Measurements from ENCODE around the gene FBN1. TPM values are rescaled to one million over a fixed set of nuclear protein-coding genes. Genes with fewer than 3 reads are reported as not detected.

FBN1 gene
- total RNA-seq, 1 donor from 2014 or later, result 171 TPM

- DNase-seq (ENCODE audit: extremely low read depth, low read depth, low spot score), result no peak
These were observed 198.5 kb downstream of the FBN1 start for GRCh38 chr15:48447058-48447457.

- no peak for DNase-seq (ENCODE audit: extremely low read depth, low read depth, low spot score)
These were observed 203.5 kb downstream of the FBN1 start for GRCh38 chr15:48442011-48442410.

DNA sequence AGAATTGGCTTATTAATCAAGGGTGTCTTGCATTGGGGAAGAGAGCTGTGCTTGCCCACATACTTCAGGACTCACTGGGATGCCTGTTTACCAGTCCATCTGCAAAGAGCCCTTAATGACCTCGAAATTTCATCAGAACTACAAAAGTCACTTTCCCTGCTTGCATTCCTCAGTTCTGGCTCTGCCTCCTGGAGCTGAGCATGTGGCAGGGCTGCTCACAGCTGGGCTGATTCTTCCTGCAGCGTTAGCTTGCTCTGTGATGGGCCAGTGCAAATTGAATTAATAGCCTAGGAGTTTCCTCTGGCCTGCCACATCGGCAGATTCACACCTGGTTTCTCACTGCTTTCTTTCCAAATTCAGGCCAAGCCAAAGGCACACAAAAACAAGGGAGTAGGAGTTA, 205.4 kb downstream of the FBN1 start:
- DNase-seq (ENCODE audit: extremely low read depth, low read depth, low spot score), result no peak

DNA sequence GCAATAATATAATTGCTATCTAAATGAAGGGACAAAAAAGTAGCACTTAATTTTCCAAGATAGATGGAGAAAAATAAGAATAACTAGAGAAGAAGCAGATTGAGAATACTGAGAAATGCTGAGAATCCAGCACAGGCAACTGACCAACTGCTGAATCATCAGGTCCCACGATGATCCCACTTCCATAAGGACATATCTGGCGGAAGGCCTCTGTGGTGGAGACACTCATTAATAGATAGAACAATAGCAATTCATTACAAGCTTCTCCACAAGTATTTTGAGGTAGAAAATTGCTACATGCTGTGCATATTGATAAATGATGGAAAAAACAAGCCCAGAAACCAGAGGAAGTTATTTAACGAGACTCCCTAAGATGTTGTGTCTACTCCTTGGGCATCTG, 208.3 kb downstream of the FBN1 start:
- DNase-seq (ENCODE audit: extremely low read depth, low read depth, low spot score), result no peak

- DNase-seq (ENCODE audit: extremely low read depth, low read depth, low spot score), result no peak
These were observed 210.2 kb downstream of the FBN1 start for GRCh38 chr15:48435321-48435720.

DNA sequence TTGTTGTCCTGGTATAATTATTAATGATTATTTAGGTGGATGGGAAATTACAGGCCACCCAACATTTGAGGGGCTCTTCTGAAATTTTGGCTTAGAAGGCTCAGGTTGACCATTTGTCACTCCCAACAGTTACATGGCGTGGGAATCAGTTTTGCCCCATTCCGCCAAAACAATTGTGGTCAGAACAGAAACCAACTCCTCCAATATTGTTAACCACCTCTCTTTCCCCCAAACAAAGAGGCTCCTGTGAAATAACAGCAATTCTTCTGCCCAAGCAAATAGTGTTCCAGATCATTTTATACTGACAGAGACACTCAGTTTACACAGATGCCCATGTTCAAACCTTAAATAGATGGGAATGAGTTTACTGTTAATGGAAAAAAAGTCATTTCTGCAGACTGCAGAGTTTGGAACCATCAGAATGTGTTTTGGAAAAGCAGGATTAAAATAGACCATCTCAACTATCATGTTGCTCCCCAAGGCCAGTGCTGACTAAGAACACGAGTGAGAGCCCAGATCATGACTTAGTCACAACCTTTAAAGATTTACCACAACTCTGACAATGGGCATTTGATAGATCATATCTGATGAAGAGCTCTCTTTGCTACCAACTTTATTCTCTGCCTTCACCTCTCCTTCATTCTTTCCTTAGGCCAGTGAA, 212.2 kb downstream of the FBN1 start:
- DNase-seq (ENCODE audit: extremely low read depth, low read depth, low spot score), result no peak

DNA sequence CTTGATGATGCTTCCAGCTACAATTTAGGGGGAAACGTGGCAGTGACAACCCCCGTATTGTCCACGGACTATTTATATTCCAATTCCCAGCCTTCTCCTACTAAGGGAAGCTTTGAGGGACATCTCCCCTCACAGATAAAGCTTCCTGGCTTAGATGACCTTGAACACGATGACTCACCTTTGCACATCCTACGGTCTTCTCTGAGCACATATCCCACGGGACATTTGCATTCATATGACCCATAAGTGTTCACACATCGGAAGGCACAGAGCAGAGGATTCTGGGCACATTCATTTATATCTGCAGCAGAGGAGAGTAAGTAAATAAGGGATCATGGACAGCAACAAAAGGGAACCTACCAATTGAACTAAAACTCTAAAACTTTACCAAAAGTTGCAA, 212.8 kb downstream of the FBN1 start:
- DNase-seq (ENCODE audit: extremely low read depth, low read depth, low spot score), result no peak

- no peak for DNase-seq (ENCODE audit: extremely low read depth, low read depth, low spot score)
These were observed 217.5 kb downstream of the FBN1 start for GRCh38 chr15:48427960-48428547.

GRCh38 chr15:48427479-48427878, 218.0 kb downstream of the FBN1 start:
- DNase-seq (ENCODE audit: extremely low read depth, low read depth, low spot score), result no peak

DNA sequence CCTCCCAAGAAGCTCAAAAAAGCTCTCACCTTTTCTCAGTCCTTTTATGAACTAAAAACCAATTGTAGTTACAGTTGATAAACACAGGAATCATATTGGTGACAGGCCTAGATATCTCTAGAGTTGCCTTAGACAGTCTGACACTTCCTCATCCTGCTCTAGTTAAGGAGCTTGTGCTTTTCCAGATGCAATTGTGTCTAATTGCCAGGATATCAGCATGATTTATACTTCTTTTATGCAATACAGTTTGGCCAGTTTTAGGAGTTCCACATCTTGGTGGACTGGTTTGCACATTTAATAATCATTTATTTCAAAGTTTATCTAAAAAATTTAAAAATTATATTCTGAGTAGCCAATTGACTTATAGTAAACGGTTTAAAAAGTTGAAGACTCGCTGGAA, 218.6 kb downstream of the FBN1 start:
- no peak for DNase-seq (ENCODE audit: extremely low read depth, low read depth, low spot score)

DNA sequence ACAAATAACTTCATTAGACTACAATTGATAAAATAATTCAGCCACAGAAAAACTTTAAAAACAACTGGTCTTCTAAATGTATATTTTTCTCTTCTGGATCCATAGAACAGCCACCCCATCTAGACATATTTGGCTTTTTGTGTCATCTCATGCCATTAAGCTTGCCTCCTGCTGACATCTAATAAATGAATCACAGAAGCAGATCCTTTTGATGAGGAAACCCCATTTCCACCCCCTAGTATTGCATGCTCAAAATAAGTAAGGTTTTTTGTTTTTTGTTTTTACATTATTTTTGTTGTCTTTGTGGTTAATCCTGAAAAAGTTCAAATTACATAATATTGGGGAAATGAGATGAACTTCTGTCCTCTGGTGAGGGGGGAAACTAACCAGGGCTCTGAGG, 219.5 kb downstream of the FBN1 start:
- DNase-seq (ENCODE audit: extremely low read depth, low read depth, low spot score), result no peak

- DNase-seq (ENCODE audit: extremely low read depth, low read depth, low spot score), result no peak
These were observed 220.5 kb downstream of the FBN1 start for GRCh38 chr15:48425051-48425450.

GRCh38 chr15:48423896-48424475, 221.5 kb downstream of the FBN1 start:
- no peak for DNase-seq (ENCODE audit: extremely low read depth, low read depth, low spot score)

GRCh38 chr15:48423342-48423741, 222.2 kb downstream of the FBN1 start:
- no peak for DNase-seq (ENCODE audit: extremely low read depth, low read depth, low spot score)

DNA sequence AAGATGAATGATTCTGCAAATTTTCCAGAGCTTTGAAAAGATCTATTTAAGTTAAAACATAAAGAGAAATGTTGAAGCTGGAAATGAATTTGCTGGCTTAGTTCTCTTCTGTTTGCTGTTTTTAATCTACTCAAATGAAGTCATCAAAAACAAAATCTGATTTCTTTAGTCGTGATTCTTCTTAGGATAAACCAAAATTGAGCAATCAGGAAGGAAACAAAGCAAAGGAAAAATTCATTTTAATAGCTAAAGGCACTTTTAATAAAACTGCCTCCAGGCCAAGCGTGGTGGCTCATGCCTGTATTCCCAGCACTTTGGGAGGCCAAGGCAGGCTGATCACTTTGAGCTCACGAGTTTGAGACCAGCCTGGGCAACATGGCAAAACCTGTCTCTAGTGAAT, 223.1 kb downstream of the FBN1 start:
- DNase-seq (ENCODE audit: extremely low read depth, low read depth, low spot score), result no peak

GRCh38 chr15:48421362-48421761, 224.1 kb downstream of the FBN1 start:
- DNase-seq (ENCODE audit: extremely low read depth, low read depth, low spot score), result no peak

- DNase-seq (ENCODE audit: extremely low read depth, low read depth, low spot score), result no peak
These were observed 225.6 kb downstream of the FBN1 start for GRCh38 chr15:48419896-48420295.

DNA sequence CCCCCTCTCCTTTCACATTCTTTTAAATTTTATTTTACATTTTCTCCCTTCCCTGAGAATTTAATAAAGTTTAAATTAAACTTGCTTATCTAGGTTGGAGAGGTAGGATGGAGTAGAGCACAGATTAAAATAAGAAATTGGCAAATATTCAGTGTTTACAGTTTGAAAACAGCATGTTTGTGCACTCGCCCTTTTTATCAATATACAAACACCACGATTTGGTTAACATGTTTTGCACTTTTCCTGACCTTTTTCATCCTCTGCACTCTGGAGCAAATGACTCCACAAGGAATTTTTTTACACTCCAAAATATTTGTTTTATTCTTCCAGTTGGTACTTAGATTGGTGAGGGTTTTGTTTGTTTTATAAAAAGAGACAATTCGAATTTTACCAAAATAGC, 227.2 kb downstream of the FBN1 start:
- DNase-seq (ENCODE audit: extremely low read depth, low read depth, low spot score), result no peak

- no peak for DNase-seq (ENCODE audit: extremely low read depth, low read depth, low spot score)
These were observed 229.2 kb downstream of the FBN1 start for GRCh38 chr15:48416301-48416700.

- DNase-seq (ENCODE audit: extremely low read depth, low read depth, low spot score), result no peak
These were observed 230.2 kb downstream of the FBN1 start for GRCh38 chr15:48415036-48415886.

GRCh38 chr15:48414015-48414414, 231.5 kb downstream of the FBN1 start:
- no peak for DNase-seq (ENCODE audit: extremely low read depth, low read depth, low spot score)

DNA sequence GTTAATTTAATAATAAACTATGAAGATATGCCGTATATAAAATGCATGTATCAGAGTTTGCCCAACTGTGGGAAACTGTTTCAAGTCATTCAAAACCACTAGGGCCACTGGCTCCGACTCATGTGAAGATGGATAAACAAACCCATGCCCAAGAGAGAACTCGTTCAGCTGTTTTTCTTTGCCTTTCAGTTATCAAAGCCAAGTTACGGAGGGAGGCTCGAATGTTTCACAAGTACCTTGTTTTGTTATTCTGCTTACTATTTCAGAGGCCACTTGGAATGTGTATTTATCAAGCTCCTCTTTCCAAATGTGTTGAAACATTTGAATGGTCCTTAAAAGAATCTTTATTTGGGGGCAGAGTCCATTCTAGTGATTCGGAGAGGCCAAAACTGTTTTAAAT, 232.2 kb downstream of the FBN1 start:
- DNase-seq (ENCODE audit: extremely low read depth, low read depth, low spot score), result no peak

Data from glomerular endothelial cell (primary cell).